ENCODE results near the gene TXNDC2.

The TXNDC2 gene

DNA sequence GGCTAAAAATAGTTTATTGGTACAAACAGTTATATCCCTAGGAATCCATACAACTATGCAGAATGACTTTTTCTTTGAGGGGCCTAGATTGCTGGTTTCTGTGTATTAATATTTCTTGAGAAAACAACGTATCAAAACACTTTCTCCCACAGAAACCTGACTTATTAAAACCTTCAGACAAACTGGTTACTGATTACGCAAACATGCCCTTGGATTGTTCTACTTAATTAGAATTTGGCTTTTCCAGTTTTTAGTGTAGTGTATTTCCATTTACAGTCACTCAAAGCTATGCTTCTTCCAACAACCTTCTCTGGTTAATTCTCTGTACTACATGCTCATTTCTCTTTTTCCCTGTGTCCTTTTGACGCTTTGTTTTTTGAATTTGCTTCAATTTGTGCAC is 48.1 kb downstream of the TXNDC2 start:
- DNase-seq (ENCODE audit: low read depth), result no peak

DNA sequence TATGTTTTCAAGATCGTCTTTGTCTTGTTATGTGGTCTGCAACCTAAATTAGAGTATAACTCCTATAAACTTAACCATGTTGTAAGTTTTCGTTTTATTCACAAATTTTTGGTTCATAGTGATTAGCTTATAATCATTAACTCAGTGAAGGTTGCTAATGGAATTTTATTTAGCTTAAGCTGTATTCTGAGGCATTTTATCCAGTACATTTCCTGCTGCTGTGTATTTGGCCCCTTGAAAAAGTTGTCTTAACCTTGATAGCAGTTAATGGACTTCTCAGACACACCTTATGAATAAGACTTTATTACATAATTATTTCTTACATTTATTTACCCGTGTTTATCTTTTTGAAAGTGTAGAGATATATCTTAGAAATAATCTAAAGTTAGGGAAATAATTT is 48.5 kb downstream of the TXNDC2 start:
- no peak for DNase-seq (ENCODE audit: low read depth)

Measured in EH (cell line).